Measurements from ENCODE around the gene PDGFB. TPM values are rescaled to one million over a fixed set of nuclear protein-coding genes. Genes with fewer than 3 reads are reported as not detected.

Gene PDGFB
- total RNA-seq, 1 experiment from 2014 or later, result 13.1 TPM

GRCh38 chr22:39231197-39231950 lies 13.4 kb downstream of the PDGFB start:
- H2AFZ ChIP-seq (ENCODE audit: low read depth, low read length, poor library complexity, severe bottlenecking), result no peak overlapping the region
- peaks cover 15 to 23% of the 10 kb centered on the region in 2 experiments for H3K4me1 ChIP-seq (ENCODE audit: control insufficient read depth in 1 of 2, insufficient read depth in 2 of 2, low read length in 2 of 2)
- H3K9me3 ChIP-seq (ENCODE audit: control insufficient read depth in 1 of 2, insufficient read depth in 1 of 2, low read depth in 1 of 2, low read length in 2 of 2), result no peaks in the 10 kb centered on the region
- intact Hi-C loops (cut with micrococcal nuclease), result no loop called here
- no peak overlapping the region for H3K9ac ChIP-seq (ENCODE audit: low read length)
- no peak overlapping the region for H3K4me3 ChIP-seq (replicated peaks in 1 of 2; ENCODE audit: low read depth in 1 of 2, low read length in 2 of 2)
- POLR2A ChIA-PET, result interaction anchor here (0.6 kb wide), 1 partner anchor 74 kb away, joined by 3 read pairs; no protein-coding TSS in a partner anchor
- DNase-seq (ENCODE audit: low read depth, low spot score) (no peak), ATAC-seq (no peak)
- CTCF ChIA-PET, result no interaction called here
- H3K36me3 ChIP-seq (ENCODE audit: control insufficient read depth in 1 of 2, insufficient read depth in 2 of 2, low read length in 2 of 2), result peaks cover 0 to 14% of the 10 kb centered on the region in 2 experiments; a peak in 1 of 4 replicates
- no peak overlapping the region for H3K4me2 ChIP-seq (ENCODE audit: low read length)
- no peaks in the 10 kb centered on the region for H3K9me2 ChIP-seq (ENCODE audit: insufficient read depth)
- BruUV-seq (replicated peaks), result no TSS peak
- peaks cover 7% of the 10 kb centered on the region; the same call in 1 of the 2 replicates for H3K79me2 ChIP-seq (ENCODE audit: insufficient read depth, low read length)
- no peaks in the 10 kb centered on the region for H3K27me3 ChIP-seq (ENCODE audit: insufficient read depth, low read length)
- no peak overlapping the region for H3K27ac ChIP-seq (ENCODE audit: low read depth, low read length)
- TF ChIP-seq EZH2 (IDR thresholded peaks at IDR 0.05), result no peak
- TF ChIP-seq SIN3A (IDR thresholded peaks at IDR 0.05; ENCODE audit: low read depth), result no peak
- no peak for TF ChIP-seq POLR2AphosphoS5 (IDR thresholded peaks at IDR 0.05; ENCODE audit: low read depth, low read length)
- no peak for TF ChIP-seq ELF1 (IDR thresholded peaks at IDR 0.05; ENCODE audit: borderline replicate concordance, low read depth)
- TF ChIP-seq SP1 (IDR thresholded peaks at IDR 0.05; ENCODE audit: low read depth), result no peak
- TF ChIP-seq RAD21 (IDR thresholded peaks at IDR 0.05; ENCODE audit: low read depth), result no peak
- no peak for TF ChIP-seq CTCF (IDR thresholded peaks at IDR 0.05 in 2 of 3, conservative IDR thresholded peaks at IDR 0.05 in 1 of 3; ENCODE audit: borderline replicate concordance in 1 of 3, insufficient read depth in 1 of 3, low read depth in 2 of 3, low read length in 2 of 3)
- TF ChIP-seq CBX3 (IDR thresholded peaks at IDR 0.05; ENCODE audit: low read depth), result no peak
- TF ChIP-seq CEBPB (IDR thresholded peaks at IDR 0.05; ENCODE audit: low read depth), result no peak
- no peak for TF ChIP-seq JUND (IDR thresholded peaks at IDR 0.05)
- TF ChIP-seq ZFX (IDR thresholded peaks at IDR 0.05), result no peak
- TF ChIP-seq, protein P1, sequence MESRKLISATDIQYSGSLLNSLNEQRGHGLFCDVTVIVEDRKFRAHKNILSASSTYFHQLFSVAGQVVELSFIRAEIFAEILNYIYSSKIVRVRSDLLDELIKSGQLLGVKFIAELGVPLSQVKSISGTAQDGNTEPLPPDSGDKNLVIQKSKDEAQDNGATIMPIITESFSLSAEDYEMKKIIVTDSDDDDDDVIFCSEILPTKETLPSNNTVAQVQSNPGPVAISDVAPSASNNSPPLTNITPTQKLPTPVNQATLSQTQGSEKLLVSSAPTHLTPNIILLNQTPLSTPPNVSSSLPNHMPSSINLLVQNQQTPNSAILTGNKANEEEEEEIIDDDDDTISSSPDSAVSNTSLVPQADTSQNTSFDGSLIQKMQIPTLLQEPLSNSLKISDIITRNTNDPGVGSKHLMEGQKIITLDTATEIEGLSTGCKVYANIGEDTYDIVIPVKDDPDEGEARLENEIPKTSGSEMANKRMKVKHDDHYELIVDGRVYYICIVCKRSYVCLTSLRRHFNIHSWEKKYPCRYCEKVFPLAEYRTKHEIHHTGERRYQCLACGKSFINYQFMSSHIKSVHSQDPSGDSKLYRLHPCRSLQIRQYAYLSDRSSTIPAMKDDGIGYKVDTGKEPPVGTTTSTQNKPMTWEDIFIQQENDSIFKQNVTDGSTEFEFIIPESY (IDR thresholded peaks at IDR 0.05; ENCODE audit: extremely low read depth, insufficient replicate concordance, low read length), result no peak
- TF ChIP-seq POLR2A (IDR thresholded peaks at IDR 0.05; ENCODE audit: borderline replicate concordance, extremely low read depth, insufficient read depth, insufficient read length), result no peak
- TF ChIP-seq FOSL1 (IDR thresholded peaks at IDR 0.05; ENCODE audit: low read depth), result no peak
- TF ChIP-seq YY1 (IDR thresholded peaks at IDR 0.05; ENCODE audit: extremely low read depth, insufficient replicate concordance, low read depth, low read length), result no peak
- no peak for TF ChIP-seq ZNF274 (IDR thresholded peaks at IDR 0.05; ENCODE audit: low read depth, low read length)
- TF ChIP-seq MAX (IDR thresholded peaks at IDR 0.05), result no peak
- TF ChIP-seq EZH2phosphoT487 (IDR thresholded peaks at IDR 0.05; ENCODE audit: borderline replicate concordance), result no peak
- TF ChIP-seq, protein P2, sequence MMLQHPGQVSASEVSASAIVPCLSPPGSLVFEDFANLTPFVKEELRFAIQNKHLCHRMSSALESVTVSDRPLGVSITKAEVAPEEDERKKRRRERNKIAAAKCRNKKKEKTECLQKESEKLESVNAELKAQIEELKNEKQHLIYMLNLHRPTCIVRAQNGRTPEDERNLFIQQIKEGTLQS (IDR thresholded peaks at IDR 0.05), result no peak
- no peaks in the 10 kb centered on the region for H4K20me1 ChIP-seq (ENCODE audit: insufficient read depth)
- RAD21 ChIA-PET (ENCODE audit: low non-redundant PET in 1 of 2, low total read pairs in 2 of 2, uncharacterized antibody in 2 of 2, unreplicated experiment in 2 of 2), result no interaction called here

Data from HCT116 (cell line).